Natural killer cell (primary cell): ENCODE results near the gene ABCA3. TPM values are rescaled to one million over a fixed set of nuclear protein-coding genes. Genes with fewer than 3 reads are reported as not detected.

ENCODE experiments used
- ATAC-seq, 3 donors: fragments of 150-1000 bp in 2 of 3; fragments of 200-7000 bp in 1 of 3; cut with Tn5 transposase; 1 replicate in 1 of 3; 2 replicates in 2 of 3; pipeline ENCODE4 v1.10.0; 2021; ENCODE audit warnings: mild to moderate bottlenecking in 2 of 3, moderate library complexity in 2 of 3
- DNase-seq, 2 donors: peaks; one replicate each; pipeline versions ENCODE4 v3.0.0 to v3.0.0-alpha.2; 2013 to 2021; ENCODE audit warnings: mixed read lengths in 1 of 2
- H3K27ac ChIP-seq: one replicate; pipeline ENCODE4 v1.5.1; 2013; ENCODE audit warnings: mild to moderate bottlenecking, low read length
- H3K27me3 ChIP-seq: one replicate; pipeline ENCODE4 v1.6.1; 2013; ENCODE audit warnings: low read length; ENCODE audit not compliant: control insufficient read depth, insufficient read depth
- H3K36me3 ChIP-seq: one replicate; pipeline ENCODE4 v1.6.1; 2013; ENCODE audit warnings: low read length; ENCODE audit not compliant: control insufficient read depth, insufficient read depth
- H3K4me1 ChIP-seq: one replicate; pipeline ENCODE4 v1.6.1; 2013; ENCODE audit warnings: low read length; ENCODE audit not compliant: control insufficient read depth, insufficient read depth
- H3K4me3 ChIP-seq: one replicate; pipeline ENCODE4 v1.5.1; 2013; ENCODE audit warnings: low read length
- H3K9me3 ChIP-seq: one replicate; pipeline ENCODE4 v1.6.1; 2013; ENCODE audit warnings: low read length; ENCODE audit not compliant: control insufficient read depth, insufficient read depth
- H3K27ac Mint-ChIP-seq, 2 donors: one replicate each; pipeline ENCODE4 v1.8.0; 2022; ENCODE audit warnings: mild to moderate bottlenecking in 2 of 2, mixed read lengths in 2 of 2, moderate library complexity in 1 of 2
- H3K27me3 Mint-ChIP-seq, 2 donors: one replicate each; pipeline ENCODE4 v1.8.0; 2022; ENCODE audit warnings: low read depth in 2 of 2, mixed read lengths in 2 of 2
- H3K36me3 Mint-ChIP-seq: one replicate; pipeline ENCODE4 v1.8.0; 2022; ENCODE audit warnings: mixed read lengths
- H3K4me1 Mint-ChIP-seq, 2 donors: one replicate each; pipeline ENCODE4 v1.8.0; 2022; ENCODE audit warnings: mixed read lengths in 2 of 2
- H3K4me3 Mint-ChIP-seq: one replicate; pipeline ENCODE4 v1.8.0; 2022; ENCODE audit warnings: mild to moderate bottlenecking, moderate library complexity, mixed read lengths
- H3K9me3 Mint-ChIP-seq, 2 donors: one replicate each; pipeline ENCODE4 v1.8.0; 2022; ENCODE audit warnings: mixed read lengths in 2 of 2
- CTCF ChIP-seq: fragments of 200-600 bp; IDR thresholded peaks from one replicate; pipeline ENCODE4 v1.8.0; 2022; ENCODE audit warnings: antibody characterized with exemption
- WGBS: methylation state at CpG from one replicate; pipeline ENCODE4 v1.1.7; 2013; ENCODE audit warnings: missing lambda C conversion rate; ENCODE audit not compliant: insufficient coverage; 5-methylcytosine and 5-hydroxymethylcytosine counted together
- intact Hi-C: fragments of 100-400 bp; cut with micrococcal nuclease; formaldehyde crosslinking; loops from one replicate; pipeline ENCODE4 v1.14.2; 2022
- total RNA-seq, 4 donors: library from RNA; stranded (reverse); fragments of 120-200 nt in 1 of 4; gene quantifications; one replicate each; pipeline versions ENCODE4 v1.2.3 to v1.2.4, GENCODE V29; 2013 to 2022

ABCA3 gene
- total RNA-seq, 3 donors from 2014 or later (not counting 1 experiment from before 2014, with no cell fraction given), result 12.2 to 17.5 (median 16.6) TPM

- Histone ChIP-seq H3K4me3 (no peak overlapping the region), H3K27ac (no peak overlapping the region), H3K36me3 (no peaks in the 10 kb centered on the region), H3K27me3 (no peaks in the 10 kb centered on the region), H3K9me3 (no peaks in the 10 kb centered on the region), H3K4me1 (no peaks in the 10 kb centered on the region)
- WGBS, result 94% methylated on average over 17 of the region's 17 CpGs
- ATAC-seq, result no peak
- no peak for DNase-seq
- intact Hi-C loops, result no loop called here
- no peak overlapping the region for H3K4me3 Mint-ChIP-seq
- peaks cover 6 to 7% of the 10 kb centered on the region in 2 donors for H3K4me1 Mint-ChIP-seq
- no peaks in the 10 kb centered on the region for H3K36me3 Mint-ChIP-seq
- no peaks in the 10 kb centered on the region for H3K27me3 Mint-ChIP-seq
- TF ChIP-seq CTCF, result no peak
- H3K9me3 Mint-ChIP-seq, result no peaks in the 10 kb centered on the region
- H3K27ac Mint-ChIP-seq, result no peak overlapping the region
Observed at GRCh38 chr16:2333772-2334379, 6.7 kb downstream of the ABCA3 start.

DNA sequence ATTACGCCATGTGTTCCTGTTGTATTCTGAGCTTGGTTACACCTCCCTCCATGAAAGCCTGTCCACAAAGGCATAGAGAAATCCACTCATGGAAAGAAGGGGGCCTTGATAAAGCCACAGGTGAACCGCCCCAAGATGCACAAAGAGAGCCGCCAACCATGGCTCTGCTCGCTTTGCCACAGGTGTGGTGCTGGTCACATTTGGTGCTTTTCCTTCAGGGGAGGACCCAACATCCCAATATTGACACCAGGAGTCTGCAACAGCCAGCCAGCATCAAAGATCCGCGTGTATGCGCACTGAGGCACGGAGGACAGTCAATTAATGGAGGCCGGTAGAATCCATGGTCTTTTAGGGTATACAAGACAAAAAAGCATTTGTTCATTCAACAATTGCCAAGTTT is 7.3 kb downstream of the ABCA3 start:
- Histone ChIP-seq H3K4me3 (no peak overlapping the region), H3K9me3 (no peaks in the 10 kb centered on the region), H3K27me3 (no peaks in the 10 kb centered on the region), H3K27ac (no peak overlapping the region), H3K4me1 (no peaks in the 10 kb centered on the region), H3K36me3 (no peaks in the 10 kb centered on the region)
- ATAC-seq (no peak), DNase-seq (no peak)
- 96% methylated on average over 9 of the region's 9 CpGs for WGBS
- peaks cover 3 to 4% of the 10 kb centered on the region in 2 donors for H3K4me1 Mint-ChIP-seq
- no peak overlapping the region for H3K27ac Mint-ChIP-seq
- no peaks in the 10 kb centered on the region for H3K27me3 Mint-ChIP-seq
- H3K9me3 Mint-ChIP-seq, result no peaks in the 10 kb centered on the region
- no peaks in the 10 kb centered on the region for H3K36me3 Mint-ChIP-seq
- no peak for TF ChIP-seq CTCF
- intact Hi-C loops, result no loop called here
- H3K4me3 Mint-ChIP-seq, result no peak overlapping the region

GRCh38 chr16:2331931-2332267 is 8.6 kb downstream of the ABCA3 start:
- Histone ChIP-seq H3K27ac (no peak overlapping the region), H3K27me3 (no peaks in the 10 kb centered on the region), H3K36me3 (no peaks in the 10 kb centered on the region), H3K4me1 (no peaks in the 10 kb centered on the region), H3K9me3 (no peaks in the 10 kb centered on the region), H3K4me3 (no peak overlapping the region)
- no peaks in the 10 kb centered on the region for H3K9me3 Mint-ChIP-seq
- DNase-seq (no peak), ATAC-seq (no peak)
- H3K4me3 Mint-ChIP-seq, result no peak overlapping the region
- no peaks in the 10 kb centered on the region for H3K4me1 Mint-ChIP-seq
- H3K27ac Mint-ChIP-seq, result no peak overlapping the region
- no peaks in the 10 kb centered on the region for H3K36me3 Mint-ChIP-seq
- whole genome bisulfite sequencing, result 88% methylated on average over 5 of the region's 5 CpGs
- intact Hi-C loops, result no loop called here
- no peak for TF ChIP-seq CTCF
- no peaks in the 10 kb centered on the region for H3K27me3 Mint-ChIP-seq
